Endothelial cell of umbilical vein (primary cell): Measurements from ENCODE around the gene CHRNA7.

ENCODE experiments used
- EZH2 ChIP-seq: IDR thresholded peaks from 2 replicates; pipeline ENCODE4 v1.6.1; 2012; ENCODE audit warnings: borderline replicate concordance, low read depth, mild to moderate bottlenecking, moderate library complexity, low read length, inconsistent platforms; ENCODE audit not compliant: severe bottlenecking
- POLR2A ChIP-seq: IDR thresholded peaks from 2 replicates; pipeline ENCODE4 v1.6.1; 2012; ENCODE audit warnings: low read depth, mild to moderate bottlenecking, control low read depth, low read length
- TF ChIP-seq, protein P1 (sequence below), 2 donors: IDR thresholded peaks; 1 replicate in 1 of 2; 2 replicates in 1 of 2; pipeline ENCODE4 v1.5.1; 2011; ENCODE audit warnings: low read length in 2 of 2, mild to moderate bottlenecking in 2 of 2, moderate library complexity in 2 of 2, control low read depth in 1 of 2, inconsistent platforms in 1 of 2, low read depth in 1 of 2; ENCODE audit not compliant: insufficient read depth in 1 of 2; ENCODE audit errors: extremely low read depth in 1 of 2
- TF ChIP-seq, protein P2 (sequence below): IDR thresholded peaks from 2 replicates; pipeline ENCODE4 v1.6.1; 2011; ENCODE audit not compliant: insufficient read depth, insufficient read length

DNA sequence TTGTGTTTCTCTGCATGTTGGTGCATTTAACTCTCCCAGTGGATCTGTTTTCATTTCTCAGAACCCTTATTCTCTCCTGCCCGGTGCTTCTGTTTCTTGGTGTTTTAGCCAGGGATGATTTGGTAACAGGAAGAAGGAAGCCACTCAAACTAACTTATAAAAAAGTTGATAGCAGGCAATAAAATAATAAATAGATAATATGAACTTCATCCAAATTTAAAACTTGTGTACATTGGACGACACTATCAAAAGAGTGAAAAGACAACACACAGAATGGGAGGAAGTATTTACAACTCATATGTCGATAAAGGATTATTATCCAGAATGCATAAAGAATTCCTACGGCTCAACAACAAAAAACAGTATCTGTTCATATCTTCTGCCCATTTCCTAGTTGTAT is 37.3 kb upstream of the CHRNA7 start:
- TF ChIP-seq, protein P1, sequence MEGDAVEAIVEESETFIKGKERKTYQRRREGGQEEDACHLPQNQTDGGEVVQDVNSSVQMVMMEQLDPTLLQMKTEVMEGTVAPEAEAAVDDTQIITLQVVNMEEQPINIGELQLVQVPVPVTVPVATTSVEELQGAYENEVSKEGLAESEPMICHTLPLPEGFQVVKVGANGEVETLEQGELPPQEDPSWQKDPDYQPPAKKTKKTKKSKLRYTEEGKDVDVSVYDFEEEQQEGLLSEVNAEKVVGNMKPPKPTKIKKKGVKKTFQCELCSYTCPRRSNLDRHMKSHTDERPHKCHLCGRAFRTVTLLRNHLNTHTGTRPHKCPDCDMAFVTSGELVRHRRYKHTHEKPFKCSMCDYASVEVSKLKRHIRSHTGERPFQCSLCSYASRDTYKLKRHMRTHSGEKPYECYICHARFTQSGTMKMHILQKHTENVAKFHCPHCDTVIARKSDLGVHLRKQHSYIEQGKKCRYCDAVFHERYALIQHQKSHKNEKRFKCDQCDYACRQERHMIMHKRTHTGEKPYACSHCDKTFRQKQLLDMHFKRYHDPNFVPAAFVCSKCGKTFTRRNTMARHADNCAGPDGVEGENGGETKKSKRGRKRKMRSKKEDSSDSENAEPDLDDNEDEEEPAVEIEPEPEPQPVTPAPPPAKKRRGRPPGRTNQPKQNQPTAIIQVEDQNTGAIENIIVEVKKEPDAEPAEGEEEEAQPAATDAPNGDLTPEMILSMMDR (IDR thresholded peaks at IDR 0.05; ENCODE audit: extremely low read depth in 1 of 2, insufficient read depth in 1 of 2, low read depth in 1 of 2, low read length in 2 of 2), result no peak
- TF ChIP-seq EZH2, result no peak
- no peak for TF ChIP-seq POLR2A
- TF ChIP-seq, protein P2, sequence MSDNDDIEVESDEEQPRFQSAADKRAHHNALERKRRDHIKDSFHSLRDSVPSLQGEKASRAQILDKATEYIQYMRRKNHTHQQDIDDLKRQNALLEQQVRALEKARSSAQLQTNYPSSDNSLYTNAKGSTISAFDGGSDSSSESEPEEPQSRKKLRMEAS, result no peak
